Ectodermal cell (in vitro differentiated cells): ENCODE data around the gene SHKBP1.

Experiments used
- H3K27ac ChIP-seq: 2 replicates; pipeline ENCODE4 v1.7.0; 2013; ENCODE audit warnings: mild to moderate bottlenecking, low read depth, low read length; ENCODE audit not compliant: insufficient read depth, poor library complexity, severe bottlenecking
- H3K27me3 ChIP-seq: 2 replicates; pipeline ENCODE4 v1.7.0; 2013; ENCODE audit warnings: mild to moderate bottlenecking, low read length; ENCODE audit not compliant: insufficient read depth, control insufficient read depth, poor library complexity, severe bottlenecking
- H3K36me3 ChIP-seq: one replicate; pipeline ENCODE4 v1.7.0; 2013; ENCODE audit warnings: low read length; ENCODE audit not compliant: control insufficient read depth, insufficient read depth
- H3K4me1 ChIP-seq: one replicate; pipeline ENCODE4 v1.7.0; 2013; ENCODE audit warnings: low read length; ENCODE audit not compliant: control insufficient read depth, insufficient read depth
- H3K4me3 ChIP-seq: 2 replicates; pipeline ENCODE4 v1.7.0; 2013; ENCODE audit warnings: low read depth, low read length, control low read depth; ENCODE audit not compliant: insufficient read depth
- H3K9me3 ChIP-seq: 2 replicates; pipeline ENCODE4 v1.7.0; 2013; ENCODE audit warnings: mild to moderate bottlenecking, low read length, moderate library complexity; ENCODE audit not compliant: control insufficient read depth
- WGBS, 2 experiments: methylation state at CpG; one replicate each; pipeline ENCODE4 v1.1.7; 2013; ENCODE audit warnings: missing lambda C conversion rate in 2 of 2; 5-methylcytosine and 5-hydroxymethylcytosine counted together

Gene SHKBP1

GRCh38 chr19:40608957-40609356 lies 32.3 kb downstream of the SHKBP1 start:
- H3K27me3 ChIP-seq, result peaks cover 77% of the 10 kb centered on the region
- no peak overlapping the region for H3K4me3 ChIP-seq
- 74 to 75% methylated on average over 4 of the region's 4 CpGs for WGBS, 2 experiments
- H3K4me1 ChIP-seq, result peaks cover 24% of the 10 kb centered on the region
- no peaks in the 10 kb centered on the region for H3K9me3 ChIP-seq
- H3K36me3 ChIP-seq, result no peaks in the 10 kb centered on the region
- H3K27ac ChIP-seq, result no peak overlapping the region

GRCh38 chr19:40609561-40610395 lies 33.1 kb downstream of the SHKBP1 start:
- Histone ChIP-seq H3K36me3 (no peaks in the 10 kb centered on the region), H3K9me3 (no peaks in the 10 kb centered on the region), H3K27me3 (peaks cover 69% of the 10 kb centered on the region), H3K4me3 (peak overlapping the region; percentile 39), H3K4me1 (peaks cover 21% of the 10 kb centered on the region), H3K27ac (no peak overlapping the region)
- 2% methylated on average over 49 of the region's 50 CpGs for WGBS, 2 experiments

DNA sequence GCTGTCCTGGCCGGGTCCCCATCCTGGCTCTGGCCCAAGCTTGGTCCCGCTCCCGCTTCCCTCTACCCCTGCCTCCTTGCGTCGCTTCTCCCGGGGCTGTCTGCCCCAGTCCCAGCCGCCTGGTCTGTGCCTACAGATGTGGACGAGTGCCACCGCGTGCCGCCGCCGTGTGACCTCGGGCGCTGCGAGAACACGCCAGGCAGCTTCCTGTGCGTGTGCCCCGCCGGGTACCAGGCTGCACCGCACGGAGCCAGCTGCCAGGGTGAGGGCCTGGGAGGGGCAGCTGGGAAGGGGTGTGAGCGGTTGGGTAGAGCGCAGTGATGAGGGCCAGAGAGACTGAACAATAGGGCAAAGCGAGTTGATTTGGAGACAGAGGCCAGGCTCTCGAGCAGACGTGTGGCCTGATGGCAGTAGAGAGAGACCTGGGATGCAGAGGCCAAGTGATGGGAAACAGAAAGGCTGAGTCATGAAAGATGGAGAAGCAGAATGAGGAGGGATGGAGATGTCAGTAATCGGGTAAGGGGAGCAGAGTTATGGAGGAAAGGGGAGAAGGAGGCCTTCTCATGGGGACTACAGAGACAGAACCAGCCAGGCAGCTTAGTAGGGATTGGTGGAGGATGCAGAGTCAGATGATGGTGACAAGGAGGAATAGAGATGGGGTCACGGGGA lies 33.9 kb downstream of the SHKBP1 start:
- Histone ChIP-seq H3K36me3 (no peaks in the 10 kb centered on the region), H3K27me3 (peaks cover 61% of the 10 kb centered on the region), H3K4me1 (peaks cover 17% of the 10 kb centered on the region), H3K27ac (no peak overlapping the region), H3K4me3 (no peak overlapping the region), H3K9me3 (no peaks in the 10 kb centered on the region)
- 66 to 71% methylated on average over 29 of the region's 29 CpGs for WGBS, 2 experiments

GRCh38 chr19:40611096-40611495 lies 34.4 kb downstream of the SHKBP1 start:
- H3K27ac ChIP-seq, result no peak overlapping the region
- H3K9me3 ChIP-seq, result no peaks in the 10 kb centered on the region
- H3K4me1 ChIP-seq, result peaks cover 13% of the 10 kb centered on the region
- no peaks in the 10 kb centered on the region for H3K36me3 ChIP-seq
- H3K4me3 ChIP-seq, result no peak overlapping the region
- H3K27me3 ChIP-seq, result peaks cover 56% of the 10 kb centered on the region
- 92 to 95% methylated on average over 15 of the region's 15 CpGs for WGBS, 2 experiments

- WGBS, 2 experiments, result 91 to 95% methylated on average over 10 of the region's 10 CpGs
- no peak overlapping the region for H3K27ac ChIP-seq
- peaks cover 11% of the 10 kb centered on the region for H3K4me1 ChIP-seq
- H3K4me3 ChIP-seq, result no peak overlapping the region
- H3K36me3 ChIP-seq, result peaks cover 6% of the 10 kb centered on the region
- H3K9me3 ChIP-seq, result no peaks in the 10 kb centered on the region
- H3K27me3 ChIP-seq, result peaks cover 46% of the 10 kb centered on the region
These were observed 35.4 kb downstream of the SHKBP1 start for GRCh38 chr19:40611900-40612698.

GRCh38 chr19:40612831-40613689 lies 36.4 kb downstream of the SHKBP1 start:
- peaks cover 36% of the 10 kb centered on the region for H3K27me3 ChIP-seq
- H3K4me3 ChIP-seq, result peak overlapping the region; percentile 57
- peaks cover 11% of the 10 kb centered on the region for H3K4me1 ChIP-seq
- 22 to 25% methylated on average over 50 of the region's 50 CpGs for WGBS, 2 experiments
- H3K9me3 ChIP-seq, result no peaks in the 10 kb centered on the region
- H3K27ac ChIP-seq, result peak overlapping the region; percentile 50
- peaks cover 6% of the 10 kb centered on the region for H3K36me3 ChIP-seq

- Histone ChIP-seq H3K4me3 (peak overlapping the region; percentile 57), H3K4me1 (peaks cover 11% of the 10 kb centered on the region), H3K36me3 (peaks cover 13% of the 10 kb centered on the region), H3K27ac (peak overlapping the region; percentile 50), H3K9me3 (no peaks in the 10 kb centered on the region), H3K27me3 (peaks cover 27% of the 10 kb centered on the region)
- WGBS, 2 experiments, result 1% methylated on average over 67 of the region's 67 CpGs
These were observed 37.3 kb downstream of the SHKBP1 start for GRCh38 chr19:40613690-40614621.

GRCh38 chr19:40614622-40615411 lies 38.1 kb downstream of the SHKBP1 start:
- Histone ChIP-seq H3K27me3 (peaks cover 19% of the 10 kb centered on the region), H3K36me3 (peaks cover 21% of the 10 kb centered on the region), H3K4me1 (peaks cover 11% of the 10 kb centered on the region), H3K9me3 (no peaks in the 10 kb centered on the region), H3K27ac (peak overlapping the region; percentile 52), H3K4me3 (peak overlapping the region; percentile 57)
- 4 to 8% methylated on average over 20 to 22 of the region's 27 CpGs for WGBS, 2 experiments
